Uterus (tissue), 2 donors: Measurements from ENCODE around the gene TASOR2.

Experiments
- POLR2A ChIP-seq, 2 donors: fragments of 450-650 bp; IDR thresholded peaks; one replicate each; pipeline ENCODE4 v1.6.1; 2016; ENCODE audit warnings: antibody characterized with exemption in 2 of 2, mild to moderate bottlenecking in 1 of 2, moderate library complexity in 1 of 2
- TF ChIP-seq, protein P1 (sequence below), 4 experiments: fragments of 200-600 bp in 2 of 4; fragments of 450-650 bp in 2 of 4; sonication (generic) in 2 of 4; IDR thresholded peaks; one replicate each; pipeline ENCODE4 v1.5.1; 2016 to 2019; ENCODE audit warnings: antibody characterized with exemption in 4 of 4, mild to moderate bottlenecking in 2 of 4, moderate library complexity in 1 of 4

DNA sequence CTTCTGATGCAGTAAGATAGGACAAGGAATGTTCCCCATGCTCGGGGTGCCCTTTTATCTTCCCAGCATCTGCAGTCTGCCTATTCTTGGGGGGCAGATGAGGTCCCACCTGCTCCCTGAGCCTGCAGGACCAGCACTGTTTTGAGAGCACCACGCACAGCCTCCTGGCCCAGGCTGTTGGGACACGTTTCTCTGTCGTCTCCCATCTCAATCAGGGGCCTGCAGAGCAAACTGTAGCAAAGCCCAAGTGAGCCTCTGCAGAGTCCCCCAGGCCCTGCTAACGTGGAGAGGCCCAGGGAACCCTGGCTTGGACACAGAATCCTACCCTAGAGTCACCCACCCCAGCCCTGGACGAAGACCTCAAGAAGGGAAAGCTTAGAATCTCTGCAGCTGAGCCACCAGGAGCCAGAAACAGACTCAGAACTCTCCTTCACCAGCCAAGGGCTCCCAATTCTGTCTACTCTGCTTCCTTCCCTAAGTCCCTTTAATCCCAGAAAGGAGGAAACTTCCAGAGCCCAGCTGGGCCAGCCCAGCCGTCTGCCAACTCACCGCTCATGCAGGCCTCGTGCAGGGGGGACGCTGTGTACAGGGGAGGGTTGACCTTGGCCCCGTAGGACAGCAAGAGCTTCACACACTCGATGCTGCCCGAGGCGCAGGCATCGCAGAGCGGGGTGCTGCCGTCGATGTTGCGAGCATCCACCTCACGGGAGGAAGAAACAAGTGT is 33.8 kb upstream of the TASOR2 start:
- TF ChIP-seq, protein P1, sequence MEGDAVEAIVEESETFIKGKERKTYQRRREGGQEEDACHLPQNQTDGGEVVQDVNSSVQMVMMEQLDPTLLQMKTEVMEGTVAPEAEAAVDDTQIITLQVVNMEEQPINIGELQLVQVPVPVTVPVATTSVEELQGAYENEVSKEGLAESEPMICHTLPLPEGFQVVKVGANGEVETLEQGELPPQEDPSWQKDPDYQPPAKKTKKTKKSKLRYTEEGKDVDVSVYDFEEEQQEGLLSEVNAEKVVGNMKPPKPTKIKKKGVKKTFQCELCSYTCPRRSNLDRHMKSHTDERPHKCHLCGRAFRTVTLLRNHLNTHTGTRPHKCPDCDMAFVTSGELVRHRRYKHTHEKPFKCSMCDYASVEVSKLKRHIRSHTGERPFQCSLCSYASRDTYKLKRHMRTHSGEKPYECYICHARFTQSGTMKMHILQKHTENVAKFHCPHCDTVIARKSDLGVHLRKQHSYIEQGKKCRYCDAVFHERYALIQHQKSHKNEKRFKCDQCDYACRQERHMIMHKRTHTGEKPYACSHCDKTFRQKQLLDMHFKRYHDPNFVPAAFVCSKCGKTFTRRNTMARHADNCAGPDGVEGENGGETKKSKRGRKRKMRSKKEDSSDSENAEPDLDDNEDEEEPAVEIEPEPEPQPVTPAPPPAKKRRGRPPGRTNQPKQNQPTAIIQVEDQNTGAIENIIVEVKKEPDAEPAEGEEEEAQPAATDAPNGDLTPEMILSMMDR (IDR thresholded peaks at IDR 0.05): no peak
- TF ChIP-seq POLR2A (IDR thresholded peaks at IDR 0.05): no peak
